ENCODE data around the gene RIMBP2.

Gene RIMBP2

GRCh38 chr12:130496516-130497120 lies 219.5 kb downstream of the RIMBP2 start:
- no peak for DNase-seq

- DNase-seq, result no peak
Observed at GRCh38 chr12:130495156-130495555, 220.9 kb downstream of the RIMBP2 start.

- no peak for DNase-seq
Observed at GRCh38 chr12:130494736-130495135, 221.4 kb downstream of the RIMBP2 start.

GRCh38 chr12:130493951-130494350 lies 222.1 kb downstream of the RIMBP2 start:
- DNase-seq, result no peak

- DNase-seq, result no peak
Observed at GRCh38 chr12:130491421-130492357, 224.4 kb downstream of the RIMBP2 start.

GRCh38 chr12:130490674-130491073 lies 225.4 kb downstream of the RIMBP2 start:
- no peak for DNase-seq

GRCh38 chr12:130489293-130489692 lies 226.8 kb downstream of the RIMBP2 start:
- DNase-seq, result no peak

- DNase-seq, result no peak
Observed at GRCh38 chr12:130488358-130488710, 227.8 kb downstream of the RIMBP2 start.

- no peak for DNase-seq
Observed at GRCh38 chr12:130487636-130488357, 228.3 kb downstream of the RIMBP2 start.

- DNase-seq, result no peak
Observed at GRCh38 chr12:130486891-130487416, 229.1 kb downstream of the RIMBP2 start.

- DNase-seq, result no peak
Observed at GRCh38 chr12:130486146-130486435, 230.0 kb downstream of the RIMBP2 start.

- no peak for DNase-seq
Observed at GRCh38 chr12:130485291-130486145, 230.6 kb downstream of the RIMBP2 start.

GRCh38 chr12:130484221-130484620 lies 231.9 kb downstream of the RIMBP2 start:
- DNase-seq, result no peak

- no peak for DNase-seq
Observed at GRCh38 chr12:130483616-130484180, 232.4 kb downstream of the RIMBP2 start.

GRCh38 chr12:130482448-130482847 lies 233.7 kb downstream of the RIMBP2 start:
- no peak for DNase-seq

GRCh38 chr12:130481392-130481879 lies 234.7 kb downstream of the RIMBP2 start:
- DNase-seq, result no peak

GRCh38 chr12:130480887-130481286 lies 235.2 kb downstream of the RIMBP2 start:
- DNase-seq, result peak; percentile 32

- no peak for DNase-seq
Observed at GRCh38 chr12:130480231-130480630, 235.9 kb downstream of the RIMBP2 start.

GRCh38 chr12:130479401-130480125 lies 236.5 kb downstream of the RIMBP2 start:
- no peak for DNase-seq

GRCh38 chr12:130478786-130479185 lies 237.3 kb downstream of the RIMBP2 start:
- no peak for DNase-seq

- DNase-seq, result no peak
Observed at GRCh38 chr12:130477701-130478100, 238.4 kb downstream of the RIMBP2 start.
